GM13976 (cell line): ENCODE data around the gene ENTPD8.

Source experiments
- DNase-seq: peaks from one replicate; pipeline ENCODE4 v3.0.0; 2012; ENCODE audit warnings: low spot score
- CTCF ChIP-seq: IDR thresholded peaks from 2 replicates; pipeline ENCODE4 v1.5.1; 2012; ENCODE audit warnings: borderline replicate concordance, mild to moderate bottlenecking; ENCODE audit not compliant: insufficient read depth; ENCODE audit errors: extremely low read depth, missing control alignments, control extremely low read depth
- in situ Hi-C: fragments of 300-500 bp; cut with MboI; formaldehyde crosslinking; loops from one replicate; pipeline ENCODE4 v1.12.0; 2022; ENCODE audit warnings: low sequenced_read_pairs, mixed read lengths, inconsistent platforms; ENCODE audit not compliant: unreplicated experiment

ENTPD8 gene

GRCh38 chr9:137486545-137487453 lies 45.6 kb upstream of the ENTPD8 start:
- TF ChIP-seq CTCF = no peak
- in situ Hi-C loops = no loop called here
- no peak for DNase-seq

GRCh38 chr9:137486141-137486490 lies 45.0 kb upstream of the ENTPD8 start:
- no peak for TF ChIP-seq CTCF
- no peak for DNase-seq
- in situ Hi-C loops = no loop called here

- in situ Hi-C loops = no loop called here
- no peak for TF ChIP-seq CTCF
- no peak for DNase-seq
Observed at GRCh38 chr9:137485343-137486140, 44.4 kb upstream of the ENTPD8 start.

GRCh38 chr9:137484551-137485315 lies 43.6 kb upstream of the ENTPD8 start:
- DNase-seq = no peak
- no peak for TF ChIP-seq CTCF
- in situ Hi-C loops = no loop called here

GRCh38 chr9:137482094-137482781 lies 41.1 kb upstream of the ENTPD8 start:
- TF ChIP-seq CTCF = no peak
- DNase-seq = no peak
- in situ Hi-C loops = no loop called here
